T-helper 1 cell treated with Interleukin-12 subunit alpha and Interleukin-12 subunit beta and Interleukin-4 antibody, amounts not matched to agents 30 μg/mL and 1 μg/mL, for 36 hours (primary cell): ENCODE measurements around the gene NOX1.

Source experiments
- H3K27ac Mint-ChIP-seq: one replicate; pipeline ENCODE4 v1.8.0; 2021; ENCODE audit warnings: mild to moderate bottlenecking, mixed read lengths
- H3K27me3 Mint-ChIP-seq: one replicate; pipeline ENCODE4 v1.8.0; 2021; ENCODE audit warnings: low read depth, mixed read lengths
- H3K36me3 Mint-ChIP-seq: one replicate; pipeline ENCODE4 v1.8.0; 2021; ENCODE audit warnings: low read depth, mixed read lengths
- H3K4me1 Mint-ChIP-seq: one replicate; pipeline ENCODE4 v1.8.0; 2021; ENCODE audit warnings: low read depth, mixed read lengths
- H3K4me3 Mint-ChIP-seq: one replicate; pipeline ENCODE4 v1.8.0; 2021; ENCODE audit warnings: mild to moderate bottlenecking, moderate library complexity, mixed read lengths
- H3K9me3 Mint-ChIP-seq: one replicate; pipeline ENCODE4 v1.8.0; 2021; ENCODE audit warnings: mixed read lengths

NOX1 gene

GRCh38 chrX:100874325-100874724, at the start of gene NOX1:
NOX1 (minus strand) TSS chrX:100874359; CDS start chrX:100874139, 220 bp downstream.
- Mint-ChIP-seq H3K27ac (no peak within 1 kb of the TSS), H3K27me3 (no peaks in the 10 kb centered on the region), H3K9me3 (no peaks in the 10 kb centered on the region), H3K4me1 (peaks cover 4% of the 10 kb centered on the region), H3K36me3 (no peaks in the 10 kb centered on the region), H3K4me3 (no peak within 1 kb of the TSS)

DNA sequence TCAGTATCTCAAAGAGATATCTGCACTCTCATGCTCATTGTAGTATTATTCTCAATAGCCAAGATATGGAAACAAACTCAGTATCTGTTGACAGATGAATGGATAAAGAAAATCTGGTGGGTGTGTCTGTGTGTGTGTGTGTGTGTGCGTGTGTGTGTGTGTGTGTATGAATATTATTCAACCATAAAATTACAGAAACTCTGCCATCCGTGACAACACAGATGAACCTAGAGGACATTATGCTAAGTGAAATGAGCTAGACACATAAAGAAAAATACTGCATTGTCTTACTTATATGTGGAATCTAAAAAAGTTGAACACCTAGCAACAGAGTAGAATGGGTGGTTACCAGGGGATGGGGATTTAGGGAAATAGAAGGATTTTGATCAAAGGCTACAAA, 41.4 kb upstream of the NOX1 start:
- Mint-ChIP-seq H3K36me3 (no peaks in the 10 kb centered on the region), H3K4me1 (no peaks in the 10 kb centered on the region), H3K9me3 (no peaks in the 10 kb centered on the region), H3K27ac (no peak overlapping the region), H3K4me3 (no peak overlapping the region), H3K27me3 (no peaks in the 10 kb centered on the region)

GRCh38 chrX:100913111-100913510, 39.0 kb upstream of the NOX1 start:
- no peak overlapping the region for H3K27ac Mint-ChIP-seq
- no peaks in the 10 kb centered on the region for H3K36me3 Mint-ChIP-seq
- no peaks in the 10 kb centered on the region for H3K9me3 Mint-ChIP-seq
- H3K27me3 Mint-ChIP-seq, result no peaks in the 10 kb centered on the region
- H3K4me1 Mint-ChIP-seq, result no peaks in the 10 kb centered on the region
- H3K4me3 Mint-ChIP-seq, result no peak overlapping the region

- no peaks in the 10 kb centered on the region for H3K4me1 Mint-ChIP-seq
- H3K9me3 Mint-ChIP-seq, result no peaks in the 10 kb centered on the region
- no peaks in the 10 kb centered on the region for H3K27me3 Mint-ChIP-seq
- no peaks in the 10 kb centered on the region for H3K36me3 Mint-ChIP-seq
- H3K27ac Mint-ChIP-seq, result no peak overlapping the region
- no peak overlapping the region for H3K4me3 Mint-ChIP-seq
Observed at GRCh38 chrX:100911731-100912130, 37.6 kb upstream of the NOX1 start.

DNA sequence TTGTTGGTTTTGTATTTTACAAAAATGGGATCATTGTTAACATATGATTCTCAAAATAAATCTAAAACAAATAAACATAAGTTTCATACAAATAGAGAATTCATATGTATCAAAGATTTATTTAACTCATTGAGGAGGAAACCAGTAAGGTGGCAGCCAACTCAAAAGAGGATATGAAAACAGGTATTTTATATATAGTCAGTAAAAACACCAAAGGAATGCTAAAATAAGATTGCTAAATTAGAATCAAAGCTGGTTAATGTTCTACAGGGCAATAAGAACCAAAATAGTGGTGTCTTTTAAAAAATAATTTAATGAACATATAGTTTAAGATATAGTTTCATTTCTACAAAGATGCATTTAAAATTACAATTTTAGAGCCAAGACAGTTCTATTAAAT, 31.5 kb upstream of the NOX1 start:
- H3K4me1 Mint-ChIP-seq, result no peaks in the 10 kb centered on the region
- H3K36me3 Mint-ChIP-seq, result no peaks in the 10 kb centered on the region
- H3K9me3 Mint-ChIP-seq, result peaks cover 3% of the 10 kb centered on the region
- H3K27me3 Mint-ChIP-seq, result peaks cover 3% of the 10 kb centered on the region
- no peak overlapping the region for H3K4me3 Mint-ChIP-seq
- no peak overlapping the region for H3K27ac Mint-ChIP-seq

DNA sequence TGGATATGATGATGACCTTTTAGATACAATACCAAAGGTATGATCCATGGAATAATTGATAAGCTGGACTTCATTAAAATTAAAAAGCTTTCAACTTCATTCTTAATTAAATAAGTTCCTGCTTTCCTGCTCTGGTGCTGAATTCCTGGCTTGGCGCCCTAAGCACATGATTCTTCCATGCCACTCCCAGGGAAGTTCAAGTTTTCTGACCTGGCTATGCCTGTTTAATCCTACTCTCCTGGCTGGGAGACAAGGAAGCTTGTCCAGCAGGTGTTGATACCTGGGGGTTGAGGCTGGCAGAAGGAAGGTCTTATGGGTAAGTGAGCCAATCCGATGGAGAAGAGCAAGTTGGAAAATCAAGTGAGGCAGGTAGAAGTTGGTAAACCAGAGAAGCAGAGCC, 30.3 kb upstream of the NOX1 start:
- no peaks in the 10 kb centered on the region for H3K36me3 Mint-ChIP-seq
- H3K4me3 Mint-ChIP-seq, result no peak overlapping the region
- H3K27me3 Mint-ChIP-seq, result peaks cover 3% of the 10 kb centered on the region
- peaks cover 3% of the 10 kb centered on the region for H3K9me3 Mint-ChIP-seq
- H3K4me1 Mint-ChIP-seq, result no peaks in the 10 kb centered on the region
- H3K27ac Mint-ChIP-seq, result no peak overlapping the region

GRCh38 chrX:100895365-100896075, 21.4 kb upstream of the NOX1 start:
- Mint-ChIP-seq H3K27me3 (no peaks in the 10 kb centered on the region), H3K9me3 (no peaks in the 10 kb centered on the region), H3K4me1 (no peaks in the 10 kb centered on the region), H3K27ac (no peak overlapping the region), H3K36me3 (no peaks in the 10 kb centered on the region), H3K4me3 (no peak overlapping the region)

DNA sequence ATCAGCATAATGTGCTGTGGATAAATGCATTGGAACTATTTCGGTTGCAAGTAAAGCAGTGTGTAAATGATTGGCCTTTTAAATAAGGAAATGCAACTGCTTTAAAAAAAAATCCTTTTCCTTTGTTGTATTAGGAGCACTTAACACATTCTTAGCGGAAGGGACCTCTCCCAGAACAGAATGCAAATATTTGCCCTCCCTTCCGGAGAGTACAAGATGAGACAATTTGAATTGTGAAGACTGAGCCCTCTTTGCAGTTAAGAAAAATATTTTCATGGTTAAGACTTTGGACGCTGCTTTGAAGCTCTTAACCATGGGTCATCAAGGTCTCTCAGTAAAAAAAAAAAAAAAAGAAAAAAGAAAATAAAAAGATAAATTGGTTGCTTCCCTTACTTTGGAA, 9.5 kb upstream of the NOX1 start:
- Mint-ChIP-seq H3K4me1 (peaks cover 7% of the 10 kb centered on the region), H3K27ac (no peak overlapping the region), H3K4me3 (no peak overlapping the region), H3K27me3 (no peaks in the 10 kb centered on the region), H3K9me3 (no peaks in the 10 kb centered on the region), H3K36me3 (no peaks in the 10 kb centered on the region)

DNA sequence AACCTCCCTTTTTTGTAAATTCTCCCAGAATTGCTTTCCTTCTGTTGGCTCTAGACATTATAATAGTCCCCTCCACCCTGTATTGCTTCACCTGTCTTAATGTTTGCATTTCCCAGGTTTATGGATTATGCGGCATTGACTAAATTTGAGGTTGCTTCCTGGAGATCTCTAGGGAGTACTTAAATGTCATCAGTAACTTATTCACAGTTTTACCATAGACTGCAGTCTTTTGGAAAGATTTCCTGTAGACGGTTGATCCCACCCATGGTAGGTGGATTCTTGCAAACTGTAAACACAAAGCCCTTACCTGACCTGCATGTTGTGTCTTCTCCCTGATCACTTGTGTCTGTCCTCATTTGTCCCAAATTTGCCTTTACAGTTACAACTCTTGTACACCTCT, 6.2 kb upstream of the NOX1 start:
- H3K4me3 Mint-ChIP-seq, result no peak overlapping the region
- peaks cover 3% of the 10 kb centered on the region for H3K4me1 Mint-ChIP-seq
- H3K27ac Mint-ChIP-seq, result no peak overlapping the region
- H3K36me3 Mint-ChIP-seq, result no peaks in the 10 kb centered on the region
- no peaks in the 10 kb centered on the region for H3K27me3 Mint-ChIP-seq
- no peaks in the 10 kb centered on the region for H3K9me3 Mint-ChIP-seq

GRCh38 chrX:100871594-100872560, 2.3 kb downstream of the NOX1 start:
- peaks cover 4% of the 10 kb centered on the region for H3K4me1 Mint-ChIP-seq
- no peaks in the 10 kb centered on the region for H3K27me3 Mint-ChIP-seq
- H3K4me3 Mint-ChIP-seq, result no peak overlapping the region
- no peak overlapping the region for H3K27ac Mint-ChIP-seq
- H3K9me3 Mint-ChIP-seq, result no peaks in the 10 kb centered on the region
- H3K36me3 Mint-ChIP-seq, result no peaks in the 10 kb centered on the region

GRCh38 chrX:100870527-100870926, 3.6 kb downstream of the NOX1 start:
- no peak overlapping the region for H3K4me3 Mint-ChIP-seq
- no peaks in the 10 kb centered on the region for H3K27me3 Mint-ChIP-seq
- no peaks in the 10 kb centered on the region for H3K36me3 Mint-ChIP-seq
- H3K4me1 Mint-ChIP-seq, result peaks cover 4% of the 10 kb centered on the region
- no peaks in the 10 kb centered on the region for H3K9me3 Mint-ChIP-seq
- H3K27ac Mint-ChIP-seq, result no peak overlapping the region

DNA sequence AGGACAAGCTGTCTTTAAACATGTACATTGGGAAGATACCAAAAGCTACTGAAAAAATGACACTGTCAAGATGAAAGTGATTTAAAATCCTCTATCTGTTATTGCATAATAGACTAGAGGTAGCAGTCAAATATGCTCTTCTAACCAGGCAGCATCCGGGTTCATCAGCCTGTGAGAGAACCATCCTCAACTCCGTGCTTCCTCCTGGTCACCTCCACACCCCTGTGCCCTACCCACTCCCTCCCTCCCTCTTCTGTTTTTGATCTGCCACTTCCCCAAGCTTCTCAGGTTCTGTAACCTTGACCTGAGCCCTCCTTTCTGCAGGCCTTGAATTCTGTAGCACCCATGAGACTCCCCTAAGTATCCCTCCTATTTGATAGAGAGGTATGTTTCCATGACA, 5.9 kb downstream of the NOX1 start:
- Mint-ChIP-seq H3K4me1 (no peaks in the 10 kb centered on the region), H3K4me3 (no peak overlapping the region), H3K27me3 (no peaks in the 10 kb centered on the region), H3K9me3 (no peaks in the 10 kb centered on the region), H3K36me3 (no peaks in the 10 kb centered on the region), H3K27ac (no peak overlapping the region)

GRCh38 chrX:100864657-100865391, 9.3 kb downstream of the NOX1 start:
- Mint-ChIP-seq H3K36me3 (no peaks in the 10 kb centered on the region), H3K27me3 (no peaks in the 10 kb centered on the region), H3K4me1 (no peaks in the 10 kb centered on the region), H3K27ac (no peak overlapping the region), H3K4me3 (no peak overlapping the region), H3K9me3 (no peaks in the 10 kb centered on the region)

- H3K27me3 Mint-ChIP-seq, result peaks cover 5% of the 10 kb centered on the region
- H3K4me3 Mint-ChIP-seq, result no peak overlapping the region
- no peak overlapping the region for H3K27ac Mint-ChIP-seq
- H3K4me1 Mint-ChIP-seq, result no peaks in the 10 kb centered on the region
- no peaks in the 10 kb centered on the region for H3K36me3 Mint-ChIP-seq
- H3K9me3 Mint-ChIP-seq, result no peaks in the 10 kb centered on the region
Observed at GRCh38 chrX:100863326-100863864, 10.8 kb downstream of the NOX1 start.
